AG04450 (cell line): ENCODE data around the gene PTPRZ1. TPM values are rescaled to one million over a fixed set of nuclear protein-coding genes. Genes with fewer than 3 reads are reported as not detected.

Experiments
- CTCF ChIA-PET: fragments of 300-600, 350-600 bp; formaldehyde crosslinking; extraction: SDS; loops from one replicate; lab custom pipeline; 2022; ENCODE audit warnings: antibody characterized with exemption, inconsistent platforms; lab: Charles Lee
- POLR2A ChIA-PET: fragments of 350-600 bp; formaldehyde crosslinking; extraction: SDS; loops from one replicate; lab custom pipeline; 2021; ENCODE audit warnings: antibody characterized with exemption, inconsistent platforms; lab: Yijun Ruan, JAX
- DNase-seq: peaks from one replicate; pipeline ENCODE4 v3.0.0-alpha.2; 2011; ENCODE audit warnings: low read depth, low spot score
- H3K27ac ChIP-seq: one replicate; pipeline ENCODE4 v1.5.1; 2012; ENCODE audit warnings: low read depth, low read length, control low read depth
- H3K27me3 ChIP-seq: one replicate; pipeline ENCODE4 v1.6.0; 2012; ENCODE audit warnings: low read length; ENCODE audit not compliant: control insufficient read depth, insufficient read depth
- H3K4me3 ChIP-seq: 2 replicates; pipeline ENCODE4 v1.5.1; 2011; ENCODE audit warnings: mild to moderate bottlenecking, low read depth, low read length, control low read depth
- H3K9me3 ChIP-seq: 2 replicates; pipeline ENCODE4 v1.5.1; 2012; ENCODE audit warnings: low read length; ENCODE audit not compliant: control insufficient read depth, insufficient read depth
- CTCF ChIP-seq: IDR thresholded peaks from 2 replicates; pipeline ENCODE4 v1.5.1; 2011; ENCODE audit warnings: low read depth, low read length, control low read depth, inconsistent platforms
- polyA minus RNA-seq: library from RNA; depleted of rRNA, polyadenylated mRNA; stranded (reverse); fragments of >200 nt; gene quantifications from 2 replicates; pipeline ENCODE4 v1.2.3, GENCODE V29; 2011; rRNA and poly(A)+ RNA removed
- polyA plus RNA-seq: library from polyadenylated mRNA; depleted of rRNA; stranded (reverse); fragments of >200 nt; gene quantifications from 2 replicates; pipeline ENCODE4 v1.2.3, GENCODE V29; 2011; rRNA removed

Gene PTPRZ1
- polyA plus RNA-seq (not detected in 2 replicates), polyA minus RNA-seq (not detected in 2 replicates)

GRCh38 chr7:121872831-121873288, at the start of gene PTPRZ1:
Gene PTPRZ1 (plus strand): TSS chr7:121873161. CDS start chr7:121873500, 339 bp downstream.
- H3K9me3 ChIP-seq = no peaks in the 10 kb centered on the region; the same call in 1 of the 2 replicates
- no peak for DNase-seq
- no peak within 1 kb of the TSS for H3K27ac ChIP-seq
- peak within 1 kb of the TSS; percentile 54 for H3K4me3 ChIP-seq
- peaks cover 36% of the 10 kb centered on the region for H3K27me3 ChIP-seq
- ChIA-PET CTCF (interaction anchor here (2.3 kb wide), 1 partner anchor 121 kb away, joined by 19 read pairs; no protein-coding TSS in a partner anchor), POLR2A (no interaction called here)
- no peak for TF ChIP-seq CTCF

- Histone ChIP-seq H3K27ac (no peak overlapping the region), H3K9me3 (no peaks in the 10 kb centered on the region), H3K27me3 (no peaks in the 10 kb centered on the region), H3K4me3 (no peak overlapping the region)
- TF ChIP-seq CTCF = no peak
- CTCF ChIA-PET = interaction anchor here (1.1 kb wide), 1 partner anchor 172 kb away, joined by 3 read pairs; no protein-coding TSS in a partner anchor
- no peak for DNase-seq
- POLR2A ChIA-PET = no interaction called here
Observed at GRCh38 chr7:121824276-121824675, 48.7 kb upstream of the PTPRZ1 start.

- Histone ChIP-seq H3K4me3 (no peak overlapping the region), H3K9me3 (no peaks in the 10 kb centered on the region), H3K27me3 (no peaks in the 10 kb centered on the region), H3K27ac (no peak overlapping the region)
- DNase-seq = no peak
- ChIA-PET POLR2A (no interaction called here), CTCF (no interaction called here)
- TF ChIP-seq CTCF = no peak
Observed at GRCh38 chr7:121831351-121831750, 41.6 kb upstream of the PTPRZ1 start.

- TF ChIP-seq CTCF = no peak
- CTCF ChIA-PET = no interaction called here
- H3K27me3 ChIP-seq = no peaks in the 10 kb centered on the region
- no peak overlapping the region for H3K27ac ChIP-seq
- DNase-seq = no peak
- POLR2A ChIA-PET = no interaction called here
- no peaks in the 10 kb centered on the region for H3K9me3 ChIP-seq
- H3K4me3 ChIP-seq = no peak overlapping the region
Observed at GRCh38 chr7:121831801-121832200, 41.2 kb upstream of the PTPRZ1 start.

- ChIA-PET POLR2A (no interaction called here), CTCF (no interaction called here)
- TF ChIP-seq CTCF = no peak
- DNase-seq = no peak
- Histone ChIP-seq H3K4me3 (no peak overlapping the region), H3K9me3 (no peaks in the 10 kb centered on the region), H3K27ac (no peak overlapping the region), H3K27me3 (no peaks in the 10 kb centered on the region)
Observed at GRCh38 chr7:121832347-121832746, 40.6 kb upstream of the PTPRZ1 start.
